Ishikawa (cell line): ENCODE results near the gene SEL1L.

ENCODE experiments used
- CEBPB ChIP-seq: IDR thresholded peaks from 2 replicates; pipeline ENCODE4 v1.6.1; 2012
- CREB1 ChIP-seq: IDR thresholded peaks from 2 replicates; pipeline ENCODE4 v1.6.1; 2012; ENCODE audit warnings: low read depth
- EGR1 ChIP-seq: IDR thresholded peaks from 2 replicates; pipeline ENCODE4 v1.6.1; 2012
- EP300 ChIP-seq: IDR thresholded peaks from 2 replicates; pipeline ENCODE4 v1.6.1; 2012; ENCODE audit warnings: borderline replicate concordance
- FOXM1 ChIP-seq: IDR thresholded peaks from 2 replicates; pipeline ENCODE4 v1.6.1; 2012; ENCODE audit warnings: low read depth, borderline replicate concordance
- MAX ChIP-seq: IDR thresholded peaks from 2 replicates; pipeline ENCODE4 v1.6.1; 2012
- REST ChIP-seq: IDR thresholded peaks from 2 replicates; pipeline ENCODE4 v1.6.1; 2012; ENCODE audit warnings: low read depth, mild to moderate bottlenecking
- TCF12 ChIP-seq: IDR thresholded peaks from 2 replicates; pipeline ENCODE4 v1.6.1; 2012; ENCODE audit warnings: low read depth
- USF1 ChIP-seq: IDR thresholded peaks from 2 replicates; pipeline ENCODE4 v1.6.1; 2012
- YY1 ChIP-seq: IDR thresholded peaks from 2 replicates; pipeline ENCODE4 v1.6.1; 2012; ENCODE audit warnings: low read depth

- no peak for TF ChIP-seq CREB1
- TF ChIP-seq FOXM1: no peak
- no peak for TF ChIP-seq USF1
- TF ChIP-seq EGR1: no peak
- no peak for TF ChIP-seq EP300
- no peak for TF ChIP-seq REST
- no peak for TF ChIP-seq TCF12
- TF ChIP-seq CEBPB: no peak
- no peak for TF ChIP-seq MAX
- no peak for TF ChIP-seq YY1
Measured at GRCh38 chr14:81459912-81460311, 73.7 kb downstream of the SEL1L start.
